Loucy (cell line): ENCODE measurements around the gene FOXD4.
"Not testable (repeated sequence)": the region's sequence is repeated elsewhere in the genome, so short reads cannot be mapped to it uniquely, and the experiment has no call there.

Source experiments
- EZH2phosphoT487 ChIP-seq: fragments of 200-600 bp; IDR thresholded peaks from 2 replicates; pipeline ENCODE4 v1.6.1; 2018; ENCODE audit warnings: antibody characterized with exemption, mild to moderate bottlenecking, moderate library complexity, borderline replicate concordance
- TF ChIP-seq, protein P1 (sequence below): fragments of 200-600 bp; sonication (generic); conservative IDR thresholded peaks from 2 replicates; pipeline ENCODE4 v1.5.1; 2014; ENCODE audit warnings: mild to moderate bottlenecking, antibody characterized with exemption, low read length

DNA sequence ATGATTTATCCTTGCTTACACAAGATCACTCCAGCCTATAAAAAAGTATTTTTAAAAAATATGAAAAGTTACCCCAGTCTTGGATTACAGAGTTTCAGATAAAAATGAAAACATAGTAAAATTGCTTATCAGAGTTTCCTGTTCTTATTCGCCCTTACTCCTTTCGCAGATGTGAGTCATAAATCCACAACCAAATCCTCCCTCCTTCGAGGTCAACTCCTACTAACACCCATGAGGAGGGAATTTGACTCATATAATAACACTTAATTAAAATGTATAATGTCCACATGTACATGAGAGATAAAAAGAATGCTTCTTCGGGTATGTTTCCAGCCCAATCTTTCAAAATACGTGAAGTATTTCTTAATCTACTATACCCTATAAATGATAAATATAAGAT, 23.9 kb downstream of the FOXD4 start:
- TF ChIP-seq, protein P1, sequence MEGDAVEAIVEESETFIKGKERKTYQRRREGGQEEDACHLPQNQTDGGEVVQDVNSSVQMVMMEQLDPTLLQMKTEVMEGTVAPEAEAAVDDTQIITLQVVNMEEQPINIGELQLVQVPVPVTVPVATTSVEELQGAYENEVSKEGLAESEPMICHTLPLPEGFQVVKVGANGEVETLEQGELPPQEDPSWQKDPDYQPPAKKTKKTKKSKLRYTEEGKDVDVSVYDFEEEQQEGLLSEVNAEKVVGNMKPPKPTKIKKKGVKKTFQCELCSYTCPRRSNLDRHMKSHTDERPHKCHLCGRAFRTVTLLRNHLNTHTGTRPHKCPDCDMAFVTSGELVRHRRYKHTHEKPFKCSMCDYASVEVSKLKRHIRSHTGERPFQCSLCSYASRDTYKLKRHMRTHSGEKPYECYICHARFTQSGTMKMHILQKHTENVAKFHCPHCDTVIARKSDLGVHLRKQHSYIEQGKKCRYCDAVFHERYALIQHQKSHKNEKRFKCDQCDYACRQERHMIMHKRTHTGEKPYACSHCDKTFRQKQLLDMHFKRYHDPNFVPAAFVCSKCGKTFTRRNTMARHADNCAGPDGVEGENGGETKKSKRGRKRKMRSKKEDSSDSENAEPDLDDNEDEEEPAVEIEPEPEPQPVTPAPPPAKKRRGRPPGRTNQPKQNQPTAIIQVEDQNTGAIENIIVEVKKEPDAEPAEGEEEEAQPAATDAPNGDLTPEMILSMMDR, result not testable (repeated sequence)
- not testable (repeated sequence) for TF ChIP-seq EZH2phosphoT487
